Measurements from ENCODE around the gene PPIH.
A peak's percentile ranks its signal among the peaks of the same experiment; 100 is the strongest.
"Not testable (repeated sequence)": the region's sequence is repeated elsewhere in the genome, so short reads cannot be mapped to it uniquely, and the experiment has no call there.

PPIH gene

DNA sequence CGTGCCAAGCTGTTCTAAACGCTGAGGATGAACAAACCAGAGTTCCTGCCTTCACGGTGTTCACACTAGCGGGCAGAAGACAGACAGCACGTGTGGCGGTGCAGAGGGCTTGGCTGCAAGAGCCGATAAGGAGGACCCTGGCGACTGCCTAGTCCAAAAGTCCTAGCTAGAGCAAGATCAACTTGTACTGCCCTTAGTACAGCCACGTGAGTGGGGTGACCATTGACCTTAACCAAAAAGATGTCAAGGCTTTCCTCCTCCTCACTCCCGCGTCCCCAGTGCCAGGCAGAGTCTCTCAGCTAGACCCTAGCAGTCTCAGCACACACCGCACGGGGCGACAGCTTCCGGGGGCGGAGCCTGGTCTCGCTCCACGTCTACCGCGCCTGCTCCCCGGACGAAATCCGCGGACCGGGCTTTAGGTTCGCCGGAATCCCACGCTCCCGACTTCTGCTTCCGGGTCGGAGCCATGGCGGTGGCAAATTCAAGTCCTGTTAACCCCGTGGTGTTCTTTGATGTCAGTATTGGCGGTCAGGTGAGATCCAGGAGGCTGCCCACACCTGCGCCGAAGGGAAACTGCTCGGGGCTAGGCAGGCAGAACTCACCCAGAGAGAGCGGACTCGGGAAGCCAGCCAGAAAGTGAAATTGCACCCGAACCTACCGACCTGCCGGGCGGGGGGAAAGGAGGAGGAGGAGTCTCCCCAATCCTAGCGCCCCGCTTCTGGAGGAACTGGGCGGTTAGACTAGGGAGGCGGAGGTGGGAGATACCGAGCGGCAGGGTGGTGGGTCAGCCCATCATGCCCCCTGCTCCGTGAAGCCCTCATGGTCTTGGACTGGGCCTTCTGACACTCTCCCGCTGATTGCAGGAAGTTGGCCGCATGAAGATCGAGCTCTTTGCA lies at the start of gene PPIH:
Gene PPIH, plus strand, starts transcription at position 443 of the 896 bp plus-strand sequence. Its CDS starts 24 bp downstream, at position 467.
- DNase-seq, result peak; percentile 92 to 94

DNA sequence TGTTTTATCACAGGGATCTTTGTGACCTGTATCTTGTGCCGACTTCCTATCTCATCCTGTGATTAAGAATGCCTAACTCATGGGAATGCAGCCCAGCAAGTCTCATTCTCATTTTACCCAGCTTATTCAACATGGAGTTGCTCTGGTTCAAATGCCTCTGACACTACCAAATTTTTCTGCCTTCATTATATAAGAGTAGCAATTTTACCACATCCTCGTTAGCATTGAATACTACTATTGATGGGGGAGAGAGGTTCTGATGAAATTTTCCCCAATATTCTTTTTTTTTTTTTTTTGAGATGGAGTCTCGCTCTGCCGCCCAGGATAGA lies 44.5 kb upstream of the PPIH start:
- no peak for DNase-seq

DNA sequence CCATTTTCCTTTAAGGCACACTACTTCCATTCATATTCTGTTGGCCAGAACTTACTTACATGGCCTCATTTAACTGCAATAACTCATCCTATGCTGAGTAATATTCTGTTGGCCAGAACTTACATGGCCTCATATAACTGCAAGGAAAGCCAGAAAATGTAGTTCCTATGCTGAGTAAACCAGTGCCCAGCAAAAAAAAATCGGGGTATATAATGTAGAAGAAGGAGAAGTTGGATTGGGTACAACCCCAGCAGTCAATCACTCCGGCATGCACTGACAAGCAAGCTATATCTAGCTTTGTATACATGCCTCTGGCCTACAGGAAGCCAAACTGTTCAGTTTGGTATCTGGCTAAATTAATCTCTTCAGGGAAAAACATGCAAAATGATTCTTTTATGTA lies 39.4 kb upstream of the PPIH start:
- no peak for DNase-seq

DNA sequence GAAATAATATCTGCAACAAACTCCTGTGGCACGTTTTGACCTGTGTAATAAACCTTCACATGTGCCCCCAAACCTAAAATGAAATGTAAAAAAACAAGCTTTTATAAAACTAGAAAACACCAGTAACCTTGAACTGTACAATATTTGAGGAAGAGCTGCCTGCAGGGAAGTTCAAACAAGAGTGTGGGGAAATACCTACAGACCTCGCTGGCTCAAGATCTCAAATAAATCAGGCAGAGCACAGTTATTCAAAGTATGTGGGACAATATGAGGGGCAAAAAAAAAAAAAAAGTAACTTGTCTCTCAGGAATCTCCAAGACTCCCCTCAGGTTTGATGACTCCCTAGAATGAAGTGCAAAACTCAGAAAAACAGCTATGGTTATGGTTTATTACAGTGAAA lies 37.9 kb upstream of the PPIH start:
- no peak for DNase-seq

DNA sequence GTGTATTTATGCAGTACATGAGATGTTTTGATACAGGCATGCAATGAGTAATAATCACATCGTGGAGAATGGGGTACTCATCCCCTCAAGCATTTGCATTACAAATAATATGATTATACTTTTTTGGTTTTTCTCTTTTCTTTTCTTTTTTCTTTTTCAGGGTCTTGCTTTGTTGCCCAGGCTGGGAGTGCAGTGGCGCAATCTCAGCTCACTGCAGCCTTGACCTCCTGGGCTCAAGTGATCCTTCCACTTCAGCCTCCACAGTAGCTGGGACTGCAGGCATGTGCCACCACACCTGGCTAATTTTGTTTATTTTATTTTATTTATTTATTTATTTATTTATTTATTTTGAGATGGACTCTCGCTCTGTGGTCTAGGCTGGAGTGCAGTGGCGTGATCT lies 37.0 kb upstream of the PPIH start:
- DNase-seq, result not testable (repeated sequence)

DNA sequence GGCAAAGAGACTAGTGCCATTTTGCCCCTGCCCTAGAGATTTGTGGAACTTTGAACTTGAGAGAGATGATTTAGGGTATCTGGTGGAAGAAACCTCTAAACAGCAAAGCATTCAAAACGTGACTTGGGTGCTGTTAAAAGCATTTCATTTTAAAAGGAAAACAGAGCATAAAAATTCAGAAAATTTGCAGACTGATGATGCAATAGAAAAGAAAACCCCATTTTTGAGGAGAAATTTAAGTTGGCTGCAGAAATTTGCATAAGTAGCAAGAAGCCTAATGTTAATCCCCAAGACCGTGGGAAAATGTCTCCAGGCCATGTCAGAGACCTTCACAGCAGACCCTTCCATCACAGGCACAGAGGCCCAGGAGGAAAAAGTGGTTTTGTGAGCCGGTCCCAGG lies 31.0 kb upstream of the PPIH start:
- not testable (repeated sequence) for DNase-seq

DNA sequence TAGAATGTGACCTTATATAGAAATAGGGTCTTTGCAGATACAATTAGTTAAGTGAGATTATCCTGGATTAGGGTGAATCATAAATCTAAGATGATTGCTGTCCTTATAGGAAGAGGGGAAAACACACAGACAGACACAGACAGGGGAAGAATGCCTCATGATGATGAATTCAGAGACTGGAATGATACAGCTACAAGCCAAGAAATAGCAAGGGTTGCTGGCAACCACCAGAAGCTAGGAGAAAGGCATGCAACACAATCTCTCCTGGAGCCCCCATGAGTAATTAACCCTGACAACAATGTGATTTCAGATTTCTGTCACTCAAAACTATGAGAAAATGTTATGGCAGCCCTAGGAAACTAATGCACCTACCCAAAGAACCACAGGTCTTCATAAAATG lies 19.1 kb upstream of the PPIH start:
- no peak for DNase-seq

DNA sequence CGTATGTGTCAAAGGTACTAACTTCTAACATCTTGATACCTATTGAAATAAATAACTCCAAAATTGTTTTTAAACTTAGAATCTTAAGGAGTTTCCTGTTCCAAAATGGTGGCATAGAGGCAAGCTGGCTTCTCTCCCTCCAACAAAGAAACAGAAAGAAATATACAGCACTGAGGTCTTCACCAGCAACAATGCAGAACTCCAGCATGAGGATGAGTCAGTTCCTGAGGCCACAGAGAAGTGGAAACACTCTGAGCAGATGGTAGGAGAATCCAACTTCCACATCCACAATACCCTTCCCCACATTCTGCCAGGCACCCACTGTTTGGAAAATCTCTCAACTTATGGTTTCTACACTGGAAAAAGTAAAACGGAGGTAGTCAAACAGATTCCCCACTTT lies 12.2 kb upstream of the PPIH start:
- DNase-seq, result no peak

DNA sequence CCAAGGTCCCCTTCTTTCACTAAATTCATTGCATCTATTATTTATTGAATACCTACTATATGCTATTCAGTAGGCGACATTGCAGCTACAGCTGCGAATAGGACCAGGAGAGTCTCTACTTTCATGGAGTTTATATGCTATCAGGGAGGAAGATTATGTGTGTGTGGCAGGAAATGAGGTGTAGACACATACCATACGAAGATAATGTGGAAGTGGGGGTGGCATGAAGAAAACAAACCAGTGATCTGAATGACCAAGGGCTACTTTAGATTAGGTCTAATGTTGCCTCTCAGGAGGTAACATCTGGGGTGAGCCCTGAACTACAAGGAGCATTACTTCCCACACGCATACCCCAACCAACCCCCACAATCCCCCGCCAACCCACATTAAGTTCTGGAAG lies 1.0 kb upstream of the PPIH start:
- DNase-seq, result no peak

DNA sequence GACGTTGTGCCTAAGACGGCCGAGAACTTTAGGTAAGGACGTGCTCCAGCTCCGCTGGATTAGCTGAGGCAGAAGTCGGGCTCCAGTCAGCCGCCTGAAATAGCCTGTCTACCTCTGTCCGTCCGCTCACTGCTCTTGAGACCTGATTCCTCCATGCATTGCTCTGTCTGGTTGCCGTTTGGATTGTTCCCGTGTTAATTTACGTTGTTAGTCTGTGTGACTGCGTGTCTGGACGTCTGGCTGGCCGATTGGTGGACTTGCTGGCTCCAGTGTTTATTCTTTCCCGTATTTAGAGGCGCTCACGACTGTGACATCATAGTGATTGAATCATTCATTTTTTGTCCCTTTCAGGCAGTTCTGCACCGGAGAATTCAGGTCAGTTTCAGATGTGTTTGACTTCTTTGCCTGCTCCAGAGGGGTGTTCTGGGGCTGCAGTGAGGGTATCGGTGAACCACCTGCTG lies 684 bp downstream of the PPIH start:
- DNase-seq, result no peak

DNA sequence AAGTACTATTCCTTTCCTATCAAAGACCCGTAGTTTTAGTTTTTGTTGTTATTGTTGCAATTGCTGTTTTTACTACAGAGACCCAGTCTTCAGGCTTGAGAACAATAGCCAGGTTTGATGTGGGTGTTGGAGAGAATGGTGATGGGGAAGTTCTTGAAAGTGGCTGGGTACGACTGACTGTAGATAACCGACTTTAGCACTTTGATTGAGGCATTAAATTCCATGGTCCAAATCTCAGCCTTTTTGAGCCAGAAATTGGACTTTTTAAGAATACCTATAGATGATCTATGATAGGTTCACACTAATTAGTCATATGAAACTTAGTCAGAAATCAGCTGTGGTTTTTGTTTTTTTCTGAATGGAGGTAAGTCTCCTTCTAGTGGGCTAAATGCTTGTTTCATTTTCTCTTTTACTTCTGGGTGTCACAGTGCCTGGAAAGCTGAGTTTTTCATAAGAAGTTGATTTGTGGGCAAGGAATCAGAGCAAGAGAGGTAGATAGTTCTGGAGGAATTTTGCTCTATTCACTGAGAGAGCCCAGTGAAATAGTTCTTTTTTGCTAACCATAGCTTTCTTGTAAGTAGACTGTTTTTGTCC lies 2.8 kb downstream of the PPIH start:
- no peak for DNase-seq

DNA sequence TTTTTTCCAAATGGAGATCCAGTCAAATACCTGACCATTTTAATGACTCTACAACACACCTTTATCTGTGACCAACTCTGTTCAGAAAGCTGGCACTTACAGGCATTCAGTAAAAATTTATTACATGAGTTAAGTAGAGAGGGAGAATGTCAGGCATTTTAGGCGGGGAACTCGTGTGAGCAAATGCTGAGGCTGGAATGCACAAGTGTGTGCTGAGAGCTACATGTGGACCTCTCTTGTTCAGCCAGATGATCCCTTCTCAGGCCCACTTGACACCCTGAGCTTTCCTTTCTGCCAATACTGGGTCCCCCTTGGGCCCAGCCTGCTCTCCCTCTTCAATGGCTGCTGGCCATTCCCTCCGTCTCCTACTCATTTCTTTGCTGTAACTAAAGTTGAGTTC lies 11.7 kb downstream of the PPIH start:
- DNase-seq, result no peak

DNA sequence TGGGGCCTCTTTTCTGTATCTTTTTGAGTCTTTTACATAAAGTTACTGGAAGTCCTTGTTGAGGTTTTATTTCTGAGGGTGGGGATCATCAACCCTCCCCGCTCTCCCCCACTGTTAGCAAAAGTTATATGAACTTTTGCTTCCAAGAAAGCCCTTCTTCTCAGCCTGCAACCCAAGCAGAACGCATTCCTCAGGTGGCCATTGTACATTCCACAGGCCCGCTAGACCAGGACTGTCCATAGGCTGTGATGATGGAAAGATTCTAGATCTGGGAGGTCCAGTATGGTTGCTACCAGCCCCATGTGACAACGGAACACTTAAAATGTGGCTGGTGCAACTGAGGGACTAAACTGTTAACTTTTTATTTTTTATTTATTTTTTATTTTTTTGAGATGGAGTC lies 12.2 kb downstream of the PPIH start:
- DNase-seq, result no peak

DNA sequence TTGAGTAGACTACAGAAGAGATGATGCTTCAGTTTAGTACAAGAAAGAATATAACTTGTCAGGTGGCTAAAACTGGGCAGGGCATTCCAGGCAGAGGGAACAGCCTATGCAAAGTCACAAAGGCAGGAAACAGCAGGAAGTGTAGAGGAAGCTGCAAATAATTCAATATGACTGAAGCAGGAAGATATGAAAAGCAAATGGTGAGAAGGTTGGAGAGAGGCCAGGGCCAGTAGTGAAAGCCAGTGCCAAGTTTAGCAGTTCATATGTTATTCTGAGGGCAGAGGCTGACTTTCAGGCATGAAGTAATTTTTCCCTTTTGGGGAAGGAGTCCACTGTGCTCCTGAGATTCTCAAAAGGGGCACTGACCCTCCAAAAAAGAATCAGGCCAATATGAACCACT lies 16.0 kb downstream of the PPIH start:
- no peak for DNase-seq

DNA sequence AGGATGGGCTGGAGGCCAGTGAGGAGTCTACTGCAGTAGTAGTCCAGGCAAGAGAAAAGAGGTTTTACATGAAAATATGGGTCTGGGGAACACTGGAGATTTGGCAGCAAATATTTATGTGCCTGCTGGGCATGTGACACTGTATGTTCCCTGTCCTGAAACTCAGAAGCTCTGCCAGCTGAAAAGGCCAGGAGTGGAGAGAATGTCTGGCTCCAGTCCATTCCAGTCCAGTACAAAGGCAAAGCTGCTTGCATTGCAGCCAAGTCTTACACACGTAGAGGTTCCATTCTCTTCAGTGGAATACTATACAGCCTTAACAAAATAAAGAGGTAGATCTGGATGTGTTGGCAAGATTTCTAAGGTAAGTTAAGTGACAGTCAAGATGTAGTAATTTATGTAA lies 16.5 kb downstream of the PPIH start:
- no peak for DNase-seq

DNA sequence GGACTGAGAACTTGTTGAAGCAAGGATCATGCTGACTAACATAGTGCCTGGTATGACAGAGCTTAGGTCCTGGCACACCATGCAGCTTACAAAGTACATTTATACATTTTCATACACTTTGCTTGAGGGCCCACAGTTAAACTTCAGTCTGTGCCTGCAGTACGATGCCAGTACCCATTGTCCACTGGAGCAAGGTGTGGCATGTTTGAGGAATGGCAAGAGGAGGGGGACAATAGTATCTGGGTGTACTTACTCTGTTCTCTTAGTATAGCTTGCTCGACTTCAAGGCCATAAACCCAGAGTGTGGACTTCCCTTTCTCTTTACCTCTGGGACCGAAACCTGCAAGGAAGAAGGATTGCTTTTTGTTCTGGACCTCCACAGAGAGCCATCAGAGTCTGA lies 17.2 kb downstream of the PPIH start:
- DNase-seq, result no peak

DNA sequence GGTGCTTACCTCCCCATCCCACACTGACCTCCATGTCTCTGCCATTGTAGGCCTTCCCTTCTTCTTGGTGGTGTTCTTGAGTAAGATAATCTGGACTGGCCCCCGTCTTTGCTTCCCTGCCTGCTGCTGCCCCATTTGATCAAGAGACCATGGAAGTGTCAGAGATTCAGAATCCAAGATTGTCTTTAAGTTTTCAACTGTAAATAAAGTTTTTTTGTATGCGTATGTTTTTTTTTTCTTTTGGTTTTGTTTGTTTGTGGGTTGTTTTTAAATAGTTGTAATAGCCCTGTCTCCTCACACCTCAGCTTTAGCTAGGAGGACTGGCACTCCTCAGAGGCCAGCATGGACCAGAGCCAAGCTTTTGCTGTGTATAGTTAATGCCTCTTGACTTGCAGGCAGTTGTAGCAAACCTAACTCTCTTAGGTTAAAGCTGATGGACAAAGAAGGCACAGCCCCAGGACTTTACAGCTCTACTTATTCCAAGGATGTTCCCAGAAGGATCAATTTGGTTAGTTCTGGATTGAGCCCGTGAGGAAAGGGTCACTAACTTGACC lies 18.4 kb downstream of the PPIH start:
- no peak for DNase-seq

DNA sequence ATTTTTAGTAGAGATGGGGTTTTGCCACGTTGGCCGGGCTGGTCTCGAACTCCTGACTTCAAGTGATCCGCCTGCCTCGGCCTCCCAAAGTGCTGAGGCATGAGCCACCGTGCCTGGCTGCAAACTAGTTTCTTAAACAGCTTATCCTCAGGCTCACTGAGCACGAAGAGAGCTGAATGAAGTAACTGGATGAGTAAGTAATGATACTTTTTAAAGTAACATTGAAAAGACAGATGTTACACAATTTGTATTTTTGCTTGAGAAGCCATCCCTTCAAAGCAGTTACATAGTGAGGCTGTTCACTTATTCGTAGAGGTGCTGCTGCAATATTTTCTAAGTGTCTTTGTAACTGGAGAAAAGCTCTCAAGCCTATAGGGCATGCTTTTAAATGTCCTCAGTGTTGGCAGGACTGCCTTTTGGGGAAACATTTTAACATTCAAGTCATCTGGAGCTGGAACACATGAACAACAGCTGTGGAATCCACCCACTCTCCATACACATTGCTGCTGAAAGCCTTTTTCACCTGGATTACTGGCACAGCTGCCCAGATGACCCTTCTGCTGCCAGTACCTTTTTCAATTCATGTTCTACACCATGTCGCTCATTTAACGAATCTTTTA lies 21.3 kb downstream of the PPIH start:
- DNase-seq, result no peak

DNA sequence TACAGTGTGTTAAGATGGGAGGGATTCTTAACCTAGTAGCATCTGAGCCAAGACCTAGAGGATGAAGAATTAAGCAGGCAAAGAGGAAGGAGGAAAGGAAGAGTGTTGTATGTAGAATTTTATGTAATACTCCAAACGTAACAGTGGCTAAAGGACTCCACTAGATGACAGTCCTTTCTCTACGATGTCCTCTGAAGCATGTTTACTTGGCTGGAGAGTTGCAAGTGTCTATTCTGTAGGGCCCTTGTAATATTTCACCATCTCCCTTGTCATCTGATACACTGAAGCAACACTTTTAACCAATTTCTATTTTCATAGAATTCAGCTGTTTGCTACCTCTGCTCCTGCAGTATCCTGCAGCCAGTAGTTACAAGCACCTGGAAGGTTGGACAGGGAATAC lies 21.8 kb downstream of the PPIH start:
- no peak for DNase-seq

DNA sequence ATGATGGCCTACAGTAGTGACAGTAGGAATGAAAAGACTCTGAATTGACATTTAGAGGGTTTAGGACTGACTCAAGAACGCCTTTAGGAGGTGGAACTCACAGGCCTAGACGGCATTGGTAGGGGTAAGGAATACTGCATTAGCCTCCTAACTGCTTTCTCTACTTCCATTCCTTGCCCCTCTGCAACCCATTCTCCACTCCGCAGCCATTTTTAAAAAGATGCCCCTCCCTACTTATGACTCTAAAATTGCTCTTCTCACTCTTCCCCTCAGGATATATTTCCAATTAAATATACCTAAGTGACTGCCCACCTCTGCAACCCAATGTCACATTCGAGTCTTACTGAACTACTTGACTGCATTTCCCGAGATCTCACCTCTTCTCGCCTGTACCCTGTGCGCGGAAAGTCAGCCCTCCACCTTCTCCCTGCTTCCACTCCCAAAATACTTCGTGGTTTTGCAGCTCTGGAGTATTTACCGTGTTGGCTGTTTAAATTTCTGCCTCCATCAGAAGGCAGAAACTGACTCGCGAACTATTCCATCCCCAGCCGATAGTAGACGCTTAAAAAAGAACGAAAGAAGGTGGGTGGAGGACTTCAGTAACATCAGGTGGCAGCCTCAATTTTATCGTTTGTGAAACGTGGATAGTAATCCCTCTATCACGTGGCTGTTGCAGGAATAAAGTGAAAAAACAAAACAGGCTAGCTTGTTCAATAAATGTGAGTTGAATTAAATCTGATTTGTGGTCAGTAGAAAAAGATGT lies 22.9 kb downstream of the PPIH start:
- peak; percentile 31 to 34 for DNase-seq

DNA sequence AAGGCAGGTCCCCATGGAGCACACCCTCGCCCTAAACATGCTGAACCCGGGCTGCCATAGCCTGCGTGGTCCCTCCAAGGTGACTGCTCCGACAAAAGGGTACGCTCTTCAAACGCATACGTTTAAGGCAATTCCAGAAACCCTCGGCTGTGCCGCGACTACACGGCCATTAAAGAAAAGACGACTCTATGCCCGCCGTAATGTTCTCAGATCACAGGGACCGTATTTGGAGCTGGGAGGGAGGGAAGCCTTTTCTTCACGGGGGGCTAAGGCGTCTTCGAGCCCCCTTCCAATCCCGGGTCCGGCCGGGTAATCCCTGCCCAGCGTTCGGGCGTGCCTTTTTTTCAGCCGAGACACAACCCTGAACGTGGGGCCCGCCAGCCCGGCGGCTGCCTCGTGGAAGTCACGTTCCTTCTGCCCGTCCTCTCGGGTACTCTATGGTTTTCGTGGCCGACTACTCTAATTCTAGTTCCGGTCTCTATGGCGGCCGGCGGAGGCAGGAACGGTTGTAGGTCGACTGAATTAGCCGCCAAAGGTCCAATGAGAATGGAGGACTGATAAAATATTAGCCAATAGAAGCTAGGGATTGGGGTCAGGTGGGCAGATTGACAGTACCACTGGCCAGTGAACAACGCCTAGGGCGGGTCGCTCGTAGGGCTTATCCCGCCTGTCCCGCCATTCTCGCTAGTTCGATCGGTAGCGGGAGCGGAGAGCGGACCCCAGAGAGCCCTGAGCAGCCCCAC lies 23.7 kb downstream of the PPIH start, which contains the start of gene YBX1:
Gene YBX1, plus strand, starts transcription at position 678 of the 743 bp plus-strand sequence. CDS start 148 bp downstream, outside the sequence.
- peak; percentile 93 to 95 for DNase-seq

DNA sequence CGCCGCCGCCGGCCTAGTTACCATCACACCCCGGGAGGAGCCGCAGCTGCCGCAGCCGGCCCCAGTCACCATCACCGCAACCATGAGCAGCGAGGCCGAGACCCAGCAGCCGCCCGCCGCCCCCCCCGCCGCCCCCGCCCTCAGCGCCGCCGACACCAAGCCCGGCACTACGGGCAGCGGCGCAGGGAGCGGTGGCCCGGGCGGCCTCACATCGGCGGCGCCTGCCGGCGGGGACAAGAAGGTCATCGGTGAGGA lies 24.2 kb downstream of the PPIH start:
- DNase-seq, result not testable (repeated sequence)

Data from activated CD4-positive, alpha-beta T cell treated with anti-CD3 and anti-CD28 coated beads for 4 hours (primary cell).